HCT116 (cell line): ENCODE measurements around the gene PLEKHM3. TPM values are rescaled to one million over a fixed set of nuclear protein-coding genes. Genes with fewer than 3 reads are reported as not detected.

Experiments used
- ATAC-seq: fragments of 200-7000 bp; cut with Tn5 transposase; 2 replicates; pipeline ENCODE4 v1.9.1; 2020; ENCODE audit warnings: mild to moderate bottlenecking, moderate library complexity
- BruUV-seq: library from RNA; stranded (reverse); fragments of 400-500 nt; replicated peaks from 2 replicates; lab custom pipeline; 2021; lab: Mats Ljungman, UMichigan
- CTCF ChIA-PET: fragments of 300-600 bp; sonication (Branson Sonifier 250); formaldehyde crosslinking; loops from one replicate; lab custom pipeline; 2021; ENCODE audit warnings: antibody characterized with exemption; lab: Charles Lee
- POLR2A ChIA-PET: fragments of 300-600, 350-600 bp; sonication (Branson Sonifier 250); formaldehyde crosslinking; loops from one replicate; lab custom pipeline; 2021; ENCODE audit warnings: antibody characterized with exemption; lab: Charles Lee
- RAD21 ChIA-PET, 2 experiments: fragments of 300-600 bp; sonication (Branson Sonifier 250); formaldehyde crosslinking; loops; one replicate each; lab custom pipeline; 2023; ENCODE audit warnings: low total read pairs in 2 of 2; ENCODE audit not compliant: uncharacterized antibody in 2 of 2, unreplicated experiment in 2 of 2, low non-redundant PET in 1 of 2; lab: Charles Lee
- DNase-seq: peaks from one replicate; pipeline ENCODE4 v3.0.0-alpha.2; 2010; ENCODE audit warnings: low read depth, low spot score
- H2AFZ ChIP-seq: fragments of 200-600 bp; shearing (Covaris generic), sonication (generic); 2 replicates; pipeline ENCODE4 v1.6.1; 2017; ENCODE audit warnings: low read depth, mixed run types, mixed read lengths, antibody characterized with exemption, low read length; ENCODE audit not compliant: poor library complexity, severe bottlenecking
- H3K27ac ChIP-seq: 2 replicates; pipeline ENCODE4 v1.5.1; 2012; ENCODE audit warnings: low read depth, low read length
- H3K27me3 ChIP-seq: fragments of 200-600 bp; sonication (generic); 2 replicates; pipeline ENCODE4 v1.6.1; 2016; ENCODE audit warnings: mixed run types, low read length, mixed read lengths; ENCODE audit not compliant: insufficient read depth
- H3K36me3 ChIP-seq, 2 experiments: fragments of 200-500 bp in 1 of 2; fragments of 200-600 bp in 1 of 2; sonication (Bioruptor generic) in 1 of 2; sonication (generic) in 1 of 2; 2 replicates each; pipeline versions ENCODE4 v1.5.1 to v1.6.1; 2014 to 2016; ENCODE audit warnings: low read length in 2 of 2, inconsistent platforms in 1 of 2, mixed read lengths in 1 of 2, mixed run types in 1 of 2; ENCODE audit not compliant: insufficient read depth in 2 of 2, control insufficient read depth in 1 of 2
- H3K4me1 ChIP-seq, 2 experiments: fragments of 200-600 bp in 1 of 2; sonication (generic) in 1 of 2; 2 replicates each; pipeline versions ENCODE4 v1.5.1 to v1.6.1; 2012 to 2017; ENCODE audit warnings: low read length in 2 of 2, inconsistent platforms in 1 of 2, mild to moderate bottlenecking in 1 of 2, mixed read lengths in 1 of 2, mixed run types in 1 of 2, moderate library complexity in 1 of 2; ENCODE audit not compliant: insufficient read depth in 2 of 2, control insufficient read depth in 1 of 2
- H3K4me2 ChIP-seq: fragments of 200-600 bp; sonication (generic); 2 replicates; pipeline ENCODE4 v1.6.1; 2017; ENCODE audit warnings: mixed run types, low read length, mixed read lengths
- H3K4me3 ChIP-seq, 2 experiments: fragments of 200-600 bp in 1 of 2; sonication (generic) in 1 of 2; replicated peaks in 1 of 2; 2 replicates each; pipeline ENCODE4 v1.5.1; 2011 to 2016; ENCODE audit warnings: low read length in 2 of 2, control low read depth in 1 of 2, low read depth in 1 of 2, mild to moderate bottlenecking in 1 of 2, mixed read lengths in 1 of 2, mixed run types in 1 of 2
- H3K79me2 ChIP-seq: fragments of 200-600 bp; sonication (generic); 2 replicates; pipeline ENCODE4 v1.6.1; 2017; ENCODE audit warnings: mild to moderate bottlenecking, mixed run types, low read length, moderate library complexity, mixed read lengths; ENCODE audit not compliant: insufficient read depth
- H3K9ac ChIP-seq: fragments of 200-600 bp; sonication (generic); 2 replicates; pipeline ENCODE4 v1.6.1; 2016; ENCODE audit warnings: low read length, mixed read lengths
- H3K9me2 ChIP-seq: fragments of 200-600 bp; sonication (generic), shearing (Covaris generic); 2 replicates; pipeline ENCODE4 v1.6.1; 2017; ENCODE audit warnings: mixed run types, mild to moderate bottlenecking, moderate library complexity; ENCODE audit not compliant: insufficient read depth
- H3K9me3 ChIP-seq, 2 experiments: fragments of 200-500 bp in 1 of 2; fragments of 200-600 bp in 1 of 2; sonication (Bioruptor generic) in 1 of 2; sonication (generic) in 1 of 2; 2 replicates each; pipeline ENCODE4 v1.6.1; 2014 to 2017; ENCODE audit warnings: low read length in 2 of 2, mixed read lengths in 2 of 2, inconsistent platforms in 1 of 2, low read depth in 1 of 2, mild to moderate bottlenecking in 1 of 2, mixed run types in 1 of 2, moderate library complexity in 1 of 2; ENCODE audit not compliant: control insufficient read depth in 1 of 2, insufficient read depth in 1 of 2
- H4K20me1 ChIP-seq: fragments of 200-600 bp; sonication (generic), shearing (Covaris generic); 2 replicates; pipeline ENCODE4 v1.6.1; 2017; ENCODE audit warnings: mixed run types, mild to moderate bottlenecking, moderate library complexity; ENCODE audit not compliant: insufficient read depth
- ATF3 ChIP-seq: IDR thresholded peaks from 2 replicates; pipeline ENCODE4 v1.6.1; 2012
- CBX3 ChIP-seq: IDR thresholded peaks from 2 replicates; pipeline ENCODE4 v1.6.1; 2012; ENCODE audit warnings: low read depth
- CEBPB ChIP-seq: IDR thresholded peaks from 2 replicates; pipeline ENCODE4 v1.6.1; 2012; ENCODE audit warnings: low read depth
- ELF1 ChIP-seq: IDR thresholded peaks from 2 replicates; pipeline ENCODE4 v1.6.1; 2012; ENCODE audit warnings: low read depth, borderline replicate concordance
- EZH2 ChIP-seq: fragments of 200-600 bp; sonication (generic); IDR thresholded peaks from 2 replicates; pipeline ENCODE4 v1.6.1; 2017; ENCODE audit warnings: antibody characterized with exemption, mixed run types
- EZH2phosphoT487 ChIP-seq: fragments of 200-600 bp; IDR thresholded peaks from 2 replicates; pipeline ENCODE4 v1.6.1; 2018; ENCODE audit warnings: antibody characterized with exemption, borderline replicate concordance
- FOSL1 ChIP-seq: IDR thresholded peaks from 2 replicates; pipeline ENCODE4 v1.6.1; 2012; ENCODE audit warnings: low read depth
- MAX ChIP-seq: IDR thresholded peaks from 2 replicates; pipeline ENCODE4 v1.6.1; 2012
- POLR2A ChIP-seq: IDR thresholded peaks from 2 replicates; pipeline ENCODE4 v1.7.0; 2011; ENCODE audit warnings: borderline replicate concordance; ENCODE audit not compliant: insufficient read depth, insufficient read length; ENCODE audit errors: extremely low read depth
- RAD21 ChIP-seq: IDR thresholded peaks from 2 replicates; pipeline ENCODE4 v1.6.1; 2012; ENCODE audit warnings: low read depth, mild to moderate bottlenecking
- SIN3A ChIP-seq: IDR thresholded peaks from 2 replicates; pipeline ENCODE4 v1.6.1; 2012; ENCODE audit warnings: low read depth
- SRF ChIP-seq: IDR thresholded peaks from 2 replicates; pipeline ENCODE4 v1.6.1; 2012; ENCODE audit warnings: low read depth
- ZFX ChIP-seq: fragments of 450-650 bp; IDR thresholded peaks from 2 replicates; pipeline ENCODE4 v1.6.1; 2017
- ZNF274 ChIP-seq: fragments of 200-500 bp; sonication (Bioruptor generic); IDR thresholded peaks from 2 replicates; pipeline ENCODE4 v1.6.1; 2014; ENCODE audit warnings: mild to moderate bottlenecking, low read depth, low read length, inconsistent platforms
- intact Hi-C: fragments of 100-400 bp; cut with micrococcal nuclease; formaldehyde crosslinking; loops from 2 replicates; pipeline ENCODE4 v1.10.0; 2022
- total RNA-seq: library from RNA; stranded (reverse); gene quantifications from one replicate; pipeline ENCODE4 v1.2.1, GENCODE V29; 2021; ENCODE audit not compliant: unreplicated experiment
- TF ChIP-seq, protein P1 (sequence below): IDR thresholded peaks from 2 replicates; pipeline ENCODE4 v1.6.1; 2012; ENCODE audit warnings: low read depth

The PLEKHM3 gene
- total RNA-seq, 1 experiment from 2014 or later, result 6.3 TPM

- DNase-seq (no peak), ATAC-seq (no peak)
- ChIA-PET RAD21 (no interaction called here), CTCF (no interaction called here), POLR2A (no interaction called here)
- intact Hi-C loops, result no loop called here
- Histone ChIP-seq H3K4me2 (no peak overlapping the region), H3K36me3 (no peaks in the 10 kb centered on the region), H3K79me2 (no peaks in the 10 kb centered on the region), H2AFZ (no peak overlapping the region), H3K4me3 (no peak overlapping the region), H3K27ac (no peak overlapping the region), H3K9ac (no peak overlapping the region), H3K27me3 (no peaks in the 10 kb centered on the region), H3K4me1 (no peaks in the 10 kb centered on the region), H3K9me2 (no peaks in the 10 kb centered on the region), H3K9me3 (no peaks in the 10 kb centered on the region), H4K20me1 (no peaks in the 10 kb centered on the region)
- BruUV-seq, result no TSS peak
- TF ChIP-seq FOSL1, result no peak
- TF ChIP-seq SIN3A, result no peak
- no peak for TF ChIP-seq SRF
- TF ChIP-seq ZFX, result no peak
These were observed 148.3 kb downstream of the PLEKHM3 start for GRCh38 chr2:207876842-207877535.

DNA sequence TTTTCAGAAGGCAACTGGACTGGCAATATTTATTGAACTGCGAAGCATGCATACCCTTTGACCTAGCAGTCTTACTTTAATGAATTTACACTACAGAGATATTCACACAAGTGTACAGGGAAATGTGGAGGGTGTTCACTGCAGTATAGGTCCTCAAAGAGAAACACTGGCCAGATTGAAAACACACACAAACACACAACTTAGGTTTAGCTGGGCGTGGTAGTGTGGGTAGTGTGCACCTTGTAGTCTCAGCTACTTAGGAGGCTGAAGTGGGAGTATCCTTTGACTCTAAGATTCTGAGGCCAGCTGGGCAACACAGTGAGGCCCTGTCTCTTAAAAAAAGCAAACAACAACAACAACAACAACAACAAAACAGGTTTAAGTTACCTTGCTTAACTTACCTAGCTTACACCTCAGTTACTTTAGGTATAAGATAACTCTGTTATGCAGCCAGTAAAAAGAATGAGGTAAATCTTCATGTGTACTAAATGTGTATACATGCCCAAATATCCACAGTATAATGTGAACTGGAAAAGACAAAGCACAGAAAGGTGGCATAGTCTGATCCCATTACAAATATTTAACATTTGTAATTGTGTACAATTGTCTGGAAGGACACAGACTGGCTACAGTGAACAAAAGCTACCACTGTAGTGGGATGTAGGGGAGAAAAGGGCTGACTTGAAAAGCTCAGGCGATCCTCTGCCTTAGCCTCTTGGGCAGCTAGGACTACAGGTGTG, 149.7 kb downstream of the PLEKHM3 start:
- Histone ChIP-seq H3K9me3 (no peaks in the 10 kb centered on the region), H3K4me3 (no peak overlapping the region), H2AFZ (no peak overlapping the region), H3K79me2 (no peaks in the 10 kb centered on the region), H3K27ac (no peak overlapping the region), H4K20me1 (no peaks in the 10 kb centered on the region), H3K4me2 (no peak overlapping the region), H3K4me1 (no peaks in the 10 kb centered on the region), H3K9ac (no peak overlapping the region), H3K36me3 (no peaks in the 10 kb centered on the region), H3K9me2 (no peaks in the 10 kb centered on the region), H3K27me3 (no peaks in the 10 kb centered on the region)
- ChIA-PET RAD21 (no interaction called here), POLR2A (no interaction called here), CTCF (no interaction called here)
- DNase-seq (no peak), ATAC-seq (no peak)
- intact Hi-C loops, result no loop called here
- no TSS peak for BruUV-seq
- TF ChIP-seq ZFX (no peak), CEBPB (no peak), CBX3 (no peak), ELF1 (no peak), SRF (no peak), EZH2phosphoT487 (no peak), ZNF274 (no peak), RAD21 (no peak), EZH2 (no peak), MAX (no peak), POLR2A (no peak), ATF3 (no peak)
- TF ChIP-seq, protein P1, sequence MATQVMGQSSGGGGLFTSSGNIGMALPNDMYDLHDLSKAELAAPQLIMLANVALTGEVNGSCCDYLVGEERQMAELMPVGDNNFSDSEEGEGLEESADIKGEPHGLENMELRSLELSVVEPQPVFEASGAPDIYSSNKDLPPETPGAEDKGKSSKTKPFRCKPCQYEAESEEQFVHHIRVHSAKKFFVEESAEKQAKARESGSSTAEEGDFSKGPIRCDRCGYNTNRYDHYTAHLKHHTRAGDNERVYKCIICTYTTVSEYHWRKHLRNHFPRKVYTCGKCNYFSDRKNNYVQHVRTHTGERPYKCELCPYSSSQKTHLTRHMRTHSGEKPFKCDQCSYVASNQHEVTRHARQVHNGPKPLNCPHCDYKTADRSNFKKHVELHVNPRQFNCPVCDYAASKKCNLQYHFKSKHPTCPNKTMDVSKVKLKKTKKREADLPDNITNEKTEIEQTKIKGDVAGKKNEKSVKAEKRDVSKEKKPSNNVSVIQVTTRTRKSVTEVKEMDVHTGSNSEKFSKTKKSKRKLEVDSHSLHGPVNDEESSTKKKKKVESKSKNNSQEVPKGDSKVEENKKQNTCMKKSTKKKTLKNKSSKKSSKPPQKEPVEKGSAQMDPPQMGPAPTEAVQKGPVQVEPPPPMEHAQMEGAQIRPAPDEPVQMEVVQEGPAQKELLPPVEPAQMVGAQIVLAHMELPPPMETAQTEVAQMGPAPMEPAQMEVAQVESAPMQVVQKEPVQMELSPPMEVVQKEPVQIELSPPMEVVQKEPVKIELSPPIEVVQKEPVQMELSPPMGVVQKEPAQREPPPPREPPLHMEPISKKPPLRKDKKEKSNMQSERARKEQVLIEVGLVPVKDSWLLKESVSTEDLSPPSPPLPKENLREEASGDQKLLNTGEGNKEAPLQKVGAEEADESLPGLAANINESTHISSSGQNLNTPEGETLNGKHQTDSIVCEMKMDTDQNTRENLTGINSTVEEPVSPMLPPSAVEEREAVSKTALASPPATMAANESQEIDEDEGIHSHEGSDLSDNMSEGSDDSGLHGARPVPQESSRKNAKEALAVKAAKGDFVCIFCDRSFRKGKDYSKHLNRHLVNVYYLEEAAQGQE, result no peak
